ENCODE results near the gene BAZ2B. TPM values are rescaled to one million over a fixed set of nuclear protein-coding genes. Genes with fewer than 3 reads are reported as not detected.

BAZ2B gene
- total and polyA plus RNA-seq, 9 of the 15 experiments (the other 6 are each of a cell fraction or from before 2014, with no cell fraction given) = 7.5 to 38.6 (median 19.8) TPM

DNA sequence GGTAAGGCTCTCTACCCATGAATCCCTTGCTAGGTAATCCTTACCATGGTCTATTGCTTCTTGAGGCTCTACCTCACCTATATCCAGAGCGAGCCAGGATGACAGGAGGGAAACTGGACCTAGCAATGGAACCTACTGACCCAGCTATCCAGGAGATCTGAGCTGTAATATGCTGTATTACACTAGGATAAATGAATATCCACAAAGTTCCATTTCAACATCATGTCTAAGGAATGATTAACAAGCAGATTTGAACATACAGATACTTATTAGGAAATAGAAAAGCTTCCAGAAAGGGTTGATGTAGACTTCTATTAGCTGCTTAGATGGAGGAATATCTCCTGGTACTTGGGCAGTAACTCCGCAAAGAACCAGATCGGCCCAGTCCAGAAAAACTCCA lies 110.1 kb downstream of the BAZ2B start:
- 68% methylated on average over 3 of the region's 3 CpGs for WGBS (ENCODE audit: insufficient coverage, low coverage, missing lambda C conversion rate)
- ChIA-PET POLR2A (interaction anchor here (0.7 to 1.4 kb wide), 2 partner anchors 12 to 309 kb away, joined by 3 read pairs; no protein-coding TSS in a partner anchor), CTCF (ENCODE audit: low intra/inter-chr PET ratio) (no interaction called here)
- BruUV-seq (replicated peaks) = no TSS peak
- in situ Hi-C loops (cut with MboI) (no loop called here), intact Hi-C loops (cut with micrococcal nuclease) (no loop called here)
- Histone ChIP-seq H3K4me3 (no peak overlapping the region), H3K9me1 (ENCODE audit: control insufficient read depth, insufficient read depth, low read length) (no peaks in the 10 kb centered on the region), H3K27me3 (ENCODE audit: control insufficient read depth in 2 of 2, insufficient read depth in 2 of 2, low read length in 2 of 2) (no peaks in the 10 kb centered on the region), H2AFZ (ENCODE audit: low read depth, low read length) (no peak overlapping the region), H3K9ac (ENCODE audit: insufficient read depth in 1 of 2, low read depth in 2 of 2, low read length in 2 of 2) (no peak overlapping the region), H3K27ac (ENCODE audit: extremely low read depth, low read depth, low read length) (no peak overlapping the region), H4K20me1 (replicated peaks; ENCODE audit: control insufficient read depth, insufficient read depth, low read length) (no peaks in the 10 kb centered on the region), H3K4me1 (replicated peaks in 1 of 2; ENCODE audit: control insufficient read depth in 2 of 2, insufficient read depth in 2 of 2, low read length in 2 of 2) (no peaks in the 10 kb centered on the region), H3K9me3 (replicated peaks; ENCODE audit: control insufficient read depth, insufficient read depth, low read depth, low read length) (no peaks in the 10 kb centered on the region), H3K36me3 (ENCODE audit: control insufficient read depth, insufficient read depth, low read length) (no peaks in the 10 kb centered on the region), H3K4me2 (ENCODE audit: insufficient read depth, low read length) (no peak overlapping the region), H3K79me2 (ENCODE audit: control insufficient read depth, insufficient read depth, low read length) (no peaks in the 10 kb centered on the region)
- FAIRE-seq = no peak
- no peak; the same call in 2 of the 3 replicates for ATAC-seq
- no peak for DNase-seq (ENCODE audit: extremely low read depth in 1 of 4, low spot score in 3 of 4)
- TF ChIP-seq SMAD4 (CRISPR knock-in tag; conservative IDR thresholded peaks at IDR 0.05) (no peak), ZNF436 (CRISPR knock-in tag; IDR thresholded peaks at IDR 0.05) (no peak), HEY1 (CRISPR knock-in tag; IDR thresholded peaks at IDR 0.05; ENCODE audit: borderline replicate concordance) (no peak), FOXP1 (CRISPR knock-in tag; IDR thresholded peaks at IDR 0.05) (no peak), ASH1L (IDR thresholded peaks at IDR 0.05; ENCODE audit: borderline replicate concordance, low read depth, partially characterized antibody) (no peak), FOXK1 (CRISPR knock-in tag; IDR thresholded peaks at IDR 0.05; ENCODE audit: borderline replicate concordance) (no peak)
- TF ChIP-seq, protein P1, sequence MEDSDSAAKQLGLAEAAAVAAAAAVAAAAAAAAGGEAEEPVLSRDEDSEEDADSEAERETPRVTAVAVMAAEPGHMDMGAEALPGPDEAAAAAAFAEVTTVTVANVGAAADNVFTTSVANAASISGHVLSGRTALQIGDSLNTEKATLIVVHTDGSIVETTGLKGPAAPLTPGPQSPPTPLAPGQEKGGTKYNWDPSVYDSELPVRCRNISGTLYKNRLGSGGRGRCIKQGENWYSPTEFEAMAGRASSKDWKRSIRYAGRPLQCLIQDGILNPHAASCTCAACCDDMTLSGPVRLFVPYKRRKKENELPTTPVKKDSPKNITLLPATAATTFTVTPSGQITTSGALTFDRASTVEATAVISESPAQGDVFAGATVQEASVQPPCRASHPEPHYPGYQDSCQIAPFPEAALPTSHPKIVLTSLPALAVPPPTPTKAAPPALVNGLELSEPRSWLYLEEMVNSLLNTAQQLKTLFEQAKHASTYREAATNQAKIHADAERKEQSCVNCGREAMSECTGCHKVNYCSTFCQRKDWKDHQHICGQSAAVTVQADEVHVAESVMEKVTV (CRISPR knock-in tag; IDR thresholded peaks at IDR 0.05) = no peak
- TF ChIP-seq, protein P2, sequence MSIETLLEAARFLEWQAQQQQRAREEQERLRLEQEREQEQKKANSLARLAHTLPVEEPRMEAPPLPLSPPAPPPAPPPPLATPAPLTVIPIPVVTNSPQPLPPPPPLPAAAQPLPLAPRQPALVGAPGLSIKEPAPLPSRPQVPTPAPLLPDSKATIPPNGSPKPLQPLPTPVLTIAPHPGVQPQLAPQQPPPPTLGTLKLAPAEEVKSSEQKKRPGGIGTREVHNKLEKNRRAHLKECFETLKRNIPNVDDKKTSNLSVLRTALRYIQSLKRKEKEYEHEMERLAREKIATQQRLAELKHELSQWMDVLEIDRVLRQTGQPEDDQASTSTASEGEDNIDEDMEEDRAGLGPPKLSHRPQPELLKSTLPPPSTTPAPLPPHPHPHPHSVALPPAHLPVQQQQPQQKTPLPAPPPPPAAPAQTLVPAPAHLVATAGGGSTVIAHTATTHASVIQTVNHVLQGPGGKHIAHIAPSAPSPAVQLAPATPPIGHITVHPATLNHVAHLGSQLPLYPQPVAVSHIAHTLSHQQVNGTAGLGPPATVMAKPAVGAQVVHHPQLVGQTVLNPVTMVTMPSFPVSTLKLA (conservative IDR thresholded peaks at IDR 0.05) = no peak
- TF ChIP-seq, protein P3, sequence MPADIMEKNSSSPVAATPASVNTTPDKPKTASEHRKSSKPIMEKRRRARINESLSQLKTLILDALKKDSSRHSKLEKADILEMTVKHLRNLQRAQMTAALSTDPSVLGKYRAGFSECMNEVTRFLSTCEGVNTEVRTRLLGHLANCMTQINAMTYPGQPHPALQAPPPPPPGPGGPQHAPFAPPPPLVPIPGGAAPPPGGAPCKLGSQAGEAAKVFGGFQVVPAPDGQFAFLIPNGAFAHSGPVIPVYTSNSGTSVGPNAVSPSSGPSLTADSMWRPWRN (IDR thresholded peaks at IDR 0.05; ENCODE audit: low read depth) = no peak
- TF ChIP-seq, protein P4, sequence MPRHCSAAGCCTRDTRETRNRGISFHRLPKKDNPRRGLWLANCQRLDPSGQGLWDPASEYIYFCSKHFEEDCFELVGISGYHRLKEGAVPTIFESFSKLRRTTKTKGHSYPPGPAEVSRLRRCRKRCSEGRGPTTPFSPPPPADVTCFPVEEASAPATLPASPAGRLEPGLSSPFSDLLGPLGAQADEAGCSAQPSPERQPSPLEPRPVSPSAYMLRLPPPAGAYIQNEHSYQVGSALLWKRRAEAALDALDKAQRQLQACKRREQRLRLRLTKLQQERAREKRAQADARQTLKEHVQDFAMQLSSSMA (CRISPR knock-in tag; IDR thresholded peaks at IDR 0.05) = no peak
- TF ChIP-seq, protein P5, sequence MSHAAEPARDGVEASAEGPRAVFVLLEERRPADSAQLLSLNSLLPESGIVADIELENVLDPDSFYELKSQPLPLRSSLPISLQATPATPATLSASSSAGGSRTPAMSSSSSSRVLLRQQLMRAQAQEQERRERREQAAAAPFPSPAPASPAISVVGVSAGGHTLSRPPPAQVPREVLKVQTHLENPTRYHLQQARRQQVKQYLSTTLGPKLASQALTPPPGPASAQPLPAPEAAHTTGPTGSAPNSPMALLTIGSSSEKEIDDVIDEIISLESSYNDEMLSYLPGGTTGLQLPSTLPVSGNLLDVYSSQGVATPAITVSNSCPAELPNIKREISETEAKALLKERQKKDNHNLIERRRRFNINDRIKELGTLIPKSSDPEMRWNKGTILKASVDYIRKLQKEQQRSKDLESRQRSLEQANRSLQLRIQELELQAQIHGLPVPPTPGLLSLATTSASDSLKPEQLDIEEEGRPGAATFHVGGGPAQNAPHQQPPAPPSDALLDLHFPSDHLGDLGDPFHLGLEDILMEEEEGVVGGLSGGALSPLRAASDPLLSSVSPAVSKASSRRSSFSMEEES (CRISPR knock-in tag; IDR thresholded peaks at IDR 0.05) = no peak
- TF ChIP-seq, protein P6, sequence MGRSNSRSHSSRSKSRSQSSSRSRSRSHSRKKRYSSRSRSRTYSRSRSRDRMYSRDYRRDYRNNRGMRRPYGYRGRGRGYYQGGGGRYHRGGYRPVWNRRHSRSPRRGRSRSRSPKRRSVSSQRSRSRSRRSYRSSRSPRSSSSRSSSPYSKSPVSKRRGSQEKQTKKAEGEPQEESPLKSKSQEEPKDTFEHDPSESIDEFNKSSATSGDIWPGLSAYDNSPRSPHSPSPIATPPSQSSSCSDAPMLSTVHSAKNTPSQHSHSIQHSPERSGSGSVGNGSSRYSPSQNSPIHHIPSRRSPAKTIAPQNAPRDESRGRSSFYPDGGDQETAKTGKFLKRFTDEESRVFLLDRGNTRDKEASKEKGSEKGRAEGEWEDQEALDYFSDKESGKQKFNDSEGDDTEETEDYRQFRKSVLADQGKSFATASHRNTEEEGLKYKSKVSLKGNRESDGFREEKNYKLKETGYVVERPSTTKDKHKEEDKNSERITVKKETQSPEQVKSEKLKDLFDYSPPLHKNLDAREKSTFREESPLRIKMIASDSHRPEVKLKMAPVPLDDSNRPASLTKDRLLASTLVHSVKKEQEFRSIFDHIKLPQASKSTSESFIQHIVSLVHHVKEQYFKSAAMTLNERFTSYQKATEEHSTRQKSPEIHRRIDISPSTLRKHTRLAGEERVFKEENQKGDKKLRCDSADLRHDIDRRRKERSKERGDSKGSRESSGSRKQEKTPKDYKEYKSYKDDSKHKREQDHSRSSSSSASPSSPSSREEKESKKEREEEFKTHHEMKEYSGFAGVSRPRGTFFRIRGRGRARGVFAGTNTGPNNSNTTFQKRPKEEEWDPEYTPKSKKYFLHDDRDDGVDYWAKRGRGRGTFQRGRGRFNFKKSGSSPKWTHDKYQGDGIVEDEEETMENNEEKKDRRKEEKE (IDR thresholded peaks at IDR 0.05; ENCODE audit: borderline replicate concordance in 1 of 2, control insufficient read depth in 1 of 2, low read depth in 2 of 2, low read length in 1 of 2) = no peak

Data from K562 (cell line).